ENCODE data around the gene SHH. TPM values are rescaled to one million over a fixed set of nuclear protein-coding genes. Genes with fewer than 3 reads are reported as not detected.

SHH gene
- total RNA-seq, 6 donors from 2014 or later = 6.1 to 9.6 (median 6.2) TPM

DNA sequence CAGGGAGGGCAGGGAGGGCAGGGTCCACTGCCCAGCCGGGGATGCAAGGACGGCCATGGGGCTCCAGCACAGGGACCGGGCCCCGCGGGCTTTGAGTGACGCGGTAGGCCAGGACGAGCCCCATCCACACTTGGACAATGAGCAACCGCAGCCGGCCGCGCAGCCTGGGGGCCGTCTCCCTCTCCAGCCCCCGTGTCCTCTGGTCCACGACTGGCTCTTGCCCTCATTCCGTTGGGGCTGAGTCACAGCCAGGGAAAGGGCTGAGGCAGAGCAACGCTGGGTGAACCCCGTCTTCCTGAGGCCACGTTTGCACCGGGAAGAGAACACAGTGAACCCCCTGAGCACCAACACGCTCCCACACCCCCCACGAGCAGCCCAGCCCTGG, 23.7 kb downstream of the SHH start:
- no peak overlapping the region for H3K4me3 ChIP-seq
- H3K27me3 ChIP-seq = peaks cover 0 to 4% (median 0%) of the 10 kb centered on the region in 4 donors
- WGBS, 2 donors = 90 to 91% methylated on average over 12 to 22 of the region's 22 CpGs
- H3K27ac ChIP-seq = no peak overlapping the region
- DNase-seq = no peak
- peaks cover 5 to 12% (median 9%) of the 10 kb centered on the region in 4 donors for H3K4me1 ChIP-seq
- peak in 1 of 2 donors; percentile 4 for ATAC-seq (ENCODE audit: low FRiP score in 2 of 2)
- TF ChIP-seq POLR2A (IDR thresholded peaks at IDR 0.05) = no peak
- TF ChIP-seq, protein P1, sequence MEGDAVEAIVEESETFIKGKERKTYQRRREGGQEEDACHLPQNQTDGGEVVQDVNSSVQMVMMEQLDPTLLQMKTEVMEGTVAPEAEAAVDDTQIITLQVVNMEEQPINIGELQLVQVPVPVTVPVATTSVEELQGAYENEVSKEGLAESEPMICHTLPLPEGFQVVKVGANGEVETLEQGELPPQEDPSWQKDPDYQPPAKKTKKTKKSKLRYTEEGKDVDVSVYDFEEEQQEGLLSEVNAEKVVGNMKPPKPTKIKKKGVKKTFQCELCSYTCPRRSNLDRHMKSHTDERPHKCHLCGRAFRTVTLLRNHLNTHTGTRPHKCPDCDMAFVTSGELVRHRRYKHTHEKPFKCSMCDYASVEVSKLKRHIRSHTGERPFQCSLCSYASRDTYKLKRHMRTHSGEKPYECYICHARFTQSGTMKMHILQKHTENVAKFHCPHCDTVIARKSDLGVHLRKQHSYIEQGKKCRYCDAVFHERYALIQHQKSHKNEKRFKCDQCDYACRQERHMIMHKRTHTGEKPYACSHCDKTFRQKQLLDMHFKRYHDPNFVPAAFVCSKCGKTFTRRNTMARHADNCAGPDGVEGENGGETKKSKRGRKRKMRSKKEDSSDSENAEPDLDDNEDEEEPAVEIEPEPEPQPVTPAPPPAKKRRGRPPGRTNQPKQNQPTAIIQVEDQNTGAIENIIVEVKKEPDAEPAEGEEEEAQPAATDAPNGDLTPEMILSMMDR (IDR thresholded peaks at IDR 0.05) = no peak
- no peak for TF ChIP-seq POLR2AphosphoS5 (IDR thresholded peaks at IDR 0.05)
- TF ChIP-seq EP300 (IDR thresholded peaks at IDR 0.05) = no peak
- H3K9me3 ChIP-seq = no peaks in the 10 kb centered on the region
- peaks cover 0 to 9% (median 3%) of the 10 kb centered on the region in 4 donors for H3K36me3 ChIP-seq

DNA sequence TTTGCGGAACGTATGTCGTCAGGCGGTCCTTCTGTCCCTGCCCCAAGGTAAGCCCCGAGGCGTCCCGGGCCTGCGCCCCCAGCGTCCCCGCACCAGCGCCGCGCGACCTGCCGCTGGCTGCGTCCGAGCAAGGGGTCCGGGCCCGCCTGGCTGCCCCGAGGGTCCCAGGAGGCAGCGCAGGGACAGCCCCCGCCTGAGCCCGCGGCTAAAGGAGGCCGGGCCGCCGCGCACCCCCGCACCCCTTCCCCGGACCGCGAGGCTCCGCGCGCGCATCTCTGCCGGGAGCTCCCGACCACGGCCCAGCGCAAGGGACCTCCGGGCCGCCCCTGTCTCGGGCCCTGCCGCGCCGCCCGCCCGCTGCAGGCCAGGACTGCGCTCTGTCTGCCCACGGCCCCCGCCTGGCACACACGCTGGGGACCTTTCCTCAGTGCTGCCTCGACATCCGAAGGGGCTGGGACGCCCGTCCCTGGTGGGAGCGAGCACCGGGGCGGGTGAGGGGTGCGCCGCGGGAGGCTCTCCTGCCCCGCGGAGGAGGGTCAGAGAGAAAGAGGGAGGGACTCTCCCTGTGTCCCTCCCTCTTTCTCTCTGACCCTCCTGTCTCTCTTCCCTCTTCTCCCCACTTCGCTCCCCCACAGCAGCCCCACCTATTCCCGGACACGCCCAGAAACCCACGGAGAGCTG, 25.0 kb downstream of the SHH start:
- TF ChIP-seq, protein P1 (IDR thresholded peaks at IDR 0.05) = no peak
- TF ChIP-seq POLR2A (IDR thresholded peaks at IDR 0.05) = no peak
- no peak for TF ChIP-seq EP300 (IDR thresholded peaks at IDR 0.05)
- TF ChIP-seq POLR2AphosphoS5 (IDR thresholded peaks at IDR 0.05) = no peak
- peak in 1 of 2 donors; percentile 84 for DNase-seq
- H3K9me3 ChIP-seq = no peaks in the 10 kb centered on the region
- 4 to 12% methylated on average over 25 to 66 of the region's 68 CpGs for WGBS, 2 donors
- H3K27ac ChIP-seq = no peak overlapping the region
- H3K4me3 ChIP-seq = peak overlapping the region in 3 of 4 donors; percentile 38 to 45 (median 43)
- peak in 1 of 2 donors; percentile 37 for ATAC-seq (ENCODE audit: low FRiP score in 2 of 2)
- H3K36me3 ChIP-seq = peaks cover 0 to 16% (median 9%) of the 10 kb centered on the region in 4 donors
- H3K4me1 ChIP-seq = peaks cover 5 to 12% (median 9%) of the 10 kb centered on the region in 4 donors
- peaks cover 0 to 4% (median 0%) of the 10 kb centered on the region in 4 donors for H3K27me3 ChIP-seq

DNA sequence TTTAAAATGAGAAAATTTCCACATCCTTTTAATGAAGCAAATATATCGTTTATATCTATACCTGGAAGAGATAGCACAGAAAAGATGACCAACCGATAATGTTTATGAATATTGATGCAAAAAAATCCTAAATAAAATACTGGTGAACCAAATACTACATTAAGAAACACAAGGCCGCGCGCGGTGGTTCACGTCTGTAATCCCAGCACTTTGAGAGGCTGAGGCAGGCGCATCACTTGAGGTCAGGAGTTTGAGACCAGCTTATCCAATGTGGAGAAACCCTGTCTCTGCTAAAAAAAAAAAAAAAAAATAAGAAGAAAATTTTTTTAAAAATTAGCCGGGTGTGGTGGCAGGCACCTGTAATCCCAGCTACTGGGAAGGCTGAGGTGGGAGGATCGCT, 25.8 kb downstream of the SHH start:
- Histone ChIP-seq H3K36me3 (peaks cover 0 to 24% (median 14%) of the 10 kb centered on the region in 4 donors), H3K27me3 (peaks cover 0 to 4% (median 0%) of the 10 kb centered on the region in 4 donors), H3K9me3 (no peaks in the 10 kb centered on the region), H3K27ac (no peak overlapping the region), H3K4me3 (peak overlapping the region in 1 of 4 donors; percentile 45), H3K4me1 (peaks cover 5 to 12% (median 9%) of the 10 kb centered on the region in 4 donors)
- DNase-seq = no peak
- ATAC-seq (ENCODE audit: low FRiP score in 2 of 2) = no peak
- TF ChIP-seq, protein P1 (IDR thresholded peaks at IDR 0.05) = no peak
- no peak for TF ChIP-seq EP300 (IDR thresholded peaks at IDR 0.05)
- TF ChIP-seq POLR2AphosphoS5 (IDR thresholded peaks at IDR 0.05) = no peak
- no peak for TF ChIP-seq POLR2A (IDR thresholded peaks at IDR 0.05)
- WGBS, 2 donors = 87 to 91% methylated on average over 10 of the region's 10 CpGs

DNA sequence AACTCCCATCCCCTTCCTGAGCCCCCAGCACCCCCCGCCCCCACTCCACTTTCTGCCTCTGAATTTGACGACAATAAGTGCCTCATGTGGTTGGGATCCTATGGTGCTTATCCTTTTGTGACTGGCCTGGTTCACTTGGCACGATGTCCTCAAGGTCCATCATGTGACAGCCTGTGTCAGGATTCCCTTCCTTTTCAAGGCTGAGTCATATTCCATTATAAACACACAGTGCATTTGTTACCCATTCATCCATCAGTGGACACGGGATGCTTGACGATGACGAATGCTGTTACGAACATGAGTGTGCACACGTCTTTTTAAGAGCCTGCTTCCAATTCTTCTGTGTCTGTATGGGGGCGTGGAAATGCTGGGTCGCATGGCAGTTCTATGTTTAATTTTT, 26.7 kb downstream of the SHH start:
- no peak for TF ChIP-seq EP300 (IDR thresholded peaks at IDR 0.05)
- no peak for TF ChIP-seq POLR2A (IDR thresholded peaks at IDR 0.05)
- TF ChIP-seq POLR2AphosphoS5 (IDR thresholded peaks at IDR 0.05) = no peak
- TF ChIP-seq, protein P1 (IDR thresholded peaks at IDR 0.05) = no peak
- 91 to 93% methylated on average over 10 of the region's 10 CpGs for WGBS, 2 donors
- H3K4me3 ChIP-seq = no peak overlapping the region
- ATAC-seq (ENCODE audit: low FRiP score in 2 of 2) (no peak), DNase-seq (no peak)
- H3K9me3 ChIP-seq = no peaks in the 10 kb centered on the region
- H3K27me3 ChIP-seq = peaks cover 0 to 4% (median 0%) of the 10 kb centered on the region in 4 donors
- H3K4me1 ChIP-seq = peaks cover 5 to 12% (median 9%) of the 10 kb centered on the region in 4 donors
- H3K36me3 ChIP-seq = peaks cover 4 to 34% (median 17%) of the 10 kb centered on the region in 4 donors
- no peak overlapping the region for H3K27ac ChIP-seq

Measured in upper lobe of left lung (tissue), 6 donors.